Adrenal gland (tissue), 12 donors: Measurements from ENCODE around the gene CDH15. TPM values are rescaled to one million over a fixed set of nuclear protein-coding genes. Genes with fewer than 3 reads are reported as not detected.

Experiments
- DNase-seq, 7 donors: peaks; one replicate each; pipeline ENCODE4 v3.0.0-alpha.2; 2019 to 2020
- H3K27ac ChIP-seq, 5 donors: fragments of 200-600 bp; sonication (generic) in 4 of 5; 1 replicate in 3 of 5; 2 replicates in 2 of 5; pipeline versions ENCODE4 v1.5.1 to v1.8.0; 2016 to 2020; ENCODE audit warnings: mild to moderate bottlenecking in 1 of 5
- H3K27me3 ChIP-seq: fragments of 200-600 bp; 2 replicates; pipeline ENCODE4 v1.8.0; 2021
- H3K36me3 ChIP-seq, 2 donors: fragments of 200-600 bp; replicated peaks in 1 of 2; 1 replicate in 1 of 2; 2 replicates in 1 of 2; pipeline versions ENCODE4 v1.5.1 to v1.8.0; 2018 to 2022
- H3K4me1 ChIP-seq, 2 donors: fragments of 200-600 bp; replicated peaks in 1 of 2; 1 replicate in 1 of 2; 2 replicates in 1 of 2; pipeline versions ENCODE4 v1.5.1 to v1.8.0; 2018 to 2021
- H3K4me3 ChIP-seq, 4 donors: fragments of 200-600 bp; sonication (generic) in 3 of 4; one replicate each; pipeline ENCODE4 v1.5.1; 2016 to 2018
- H3K9me3 ChIP-seq, 3 donors: fragments of 200-600 bp; sonication (generic) in 1 of 3; replicated peaks in 1 of 3; 1 replicate in 2 of 3; 2 replicates in 1 of 3; pipeline versions ENCODE4 v1.5.1 to v1.8.0; 2016 to 2021
- POLR2A ChIP-seq, 2 donors: fragments of 450-650 bp; IDR thresholded peaks; one replicate each; pipeline ENCODE4 v1.6.1; 2017; ENCODE audit warnings: antibody characterized with exemption in 2 of 2, mild to moderate bottlenecking in 2 of 2, moderate library complexity in 1 of 2
- WGBS, 4 donors: extraction: QIAGEN DNeasy Blood & Tissue Kit in 2 of 4; methylation state at CpG; one replicate each; pipeline versions ENCODE4 v1.1.5 to v1.1.7; 2013 to 2017; 5-methylcytosine and 5-hydroxymethylcytosine counted together
- intact Hi-C, 2 donors: fragments of 100-400 bp; cut with DNase I; formaldehyde crosslinking; loops; one replicate each; pipeline versions ENCODE4 v1.14.1 to v1.15.0; 2022 to 2023
- polyA plus RNA-seq, 3 donors: library from polyadenylated mRNA; stranded (reverse); fragments of 200-250 nt in 2 of 3; fragments of 350-450 nt in 1 of 3; fragmentation: Illumina TruSeq in 1 of 3; extraction: RNeasy Lipid Tissue Mini Kit (QIAGEN cat#74804) in 1 of 3; gene quantifications; one replicate each; pipeline ENCODE4 v1.2.3, GENCODE V29; 2013 to 2014
- total RNA-seq, 9 donors: library from RNA; depleted of rRNA in 4 of 9; stranded (reverse); fragments of >200 nt in 4 of 9; fragments of 120-200 nt in 1 of 9; fragmentation: NEBNext Ultra II Directional in 1 of 9; extraction: Animal tissue kit (Norgen Biotek cat#: 25700) in 1 of 9; gene quantifications; one replicate each; pipeline versions ENCODE4 v1.1.0 to v1.2.4, GENCODE V29; 2013 to 2023
- TF ChIP-seq, protein P1 (sequence below), 6 experiments: fragments of 450-650 bp in 4 of 6; fragments of 200-600 bp in 2 of 6; sonication (generic) in 1 of 6; IDR thresholded peaks; 1 replicate in 5 of 6; 2 replicates in 1 of 6; pipeline versions ENCODE4 v1.5.1 to v1.8.0; 2016 to 2021; ENCODE audit warnings: antibody characterized with exemption in 6 of 6, mild to moderate bottlenecking in 2 of 6, moderate library complexity in 1 of 6
- donor health status: healthy with polysubstance abuse.
- donor health status: Bipolar disorder and iron deficiency.
- donor health status: DM: yes; HTN: yes; CAD: no.
- donor health status: DM: no; HTN: no; CAD: no.
- donor health status: DM: no; HTN: no; CAD: no.
- donor health status: DM: yes; HTN: yes; CAD: no.

Gene CDH15
- total and polyA plus RNA-seq, 12 donors = 0.05 to 0.32 (median 0.17) TPM; not detected in 1

DNA sequence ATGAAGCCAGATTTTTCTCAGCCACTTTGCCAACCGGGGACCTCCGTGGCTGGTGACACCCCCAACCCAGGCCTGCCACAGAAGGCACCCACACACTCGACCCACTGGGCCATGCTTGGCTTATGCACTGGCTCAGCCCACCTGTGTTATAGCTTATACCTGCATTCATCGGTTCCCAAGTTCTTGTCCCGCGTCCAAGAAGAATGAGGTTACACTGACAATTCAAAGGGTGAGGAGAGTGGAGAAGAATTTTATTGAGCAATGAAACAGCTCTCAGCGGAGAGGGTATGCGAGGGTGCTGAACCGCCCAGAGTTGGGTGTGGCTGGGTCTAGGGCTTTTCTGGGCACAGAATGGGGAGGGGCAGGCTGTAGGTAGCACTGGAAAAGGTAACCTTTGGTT, 22.2 kb upstream of the CDH15 start:
- Histone ChIP-seq H3K4me1 (no peaks in the 10 kb centered on the region), H3K36me3 (peaks cover 0 to 27% of the 10 kb centered on the region in 2 donors), H3K4me3 (no peak overlapping the region), H3K27ac (no peak overlapping the region), H3K9me3 (no peaks in the 10 kb centered on the region), H3K27me3 (no peaks in the 10 kb centered on the region)
- intact Hi-C loops = no loop called here
- 96 to 99% (median 97%) methylated on average over 9 of the region's 9 CpGs for WGBS, 4 donors
- no peak for DNase-seq
- no peak for TF ChIP-seq POLR2A (IDR thresholded peaks at IDR 0.05)
- TF ChIP-seq, protein P1, sequence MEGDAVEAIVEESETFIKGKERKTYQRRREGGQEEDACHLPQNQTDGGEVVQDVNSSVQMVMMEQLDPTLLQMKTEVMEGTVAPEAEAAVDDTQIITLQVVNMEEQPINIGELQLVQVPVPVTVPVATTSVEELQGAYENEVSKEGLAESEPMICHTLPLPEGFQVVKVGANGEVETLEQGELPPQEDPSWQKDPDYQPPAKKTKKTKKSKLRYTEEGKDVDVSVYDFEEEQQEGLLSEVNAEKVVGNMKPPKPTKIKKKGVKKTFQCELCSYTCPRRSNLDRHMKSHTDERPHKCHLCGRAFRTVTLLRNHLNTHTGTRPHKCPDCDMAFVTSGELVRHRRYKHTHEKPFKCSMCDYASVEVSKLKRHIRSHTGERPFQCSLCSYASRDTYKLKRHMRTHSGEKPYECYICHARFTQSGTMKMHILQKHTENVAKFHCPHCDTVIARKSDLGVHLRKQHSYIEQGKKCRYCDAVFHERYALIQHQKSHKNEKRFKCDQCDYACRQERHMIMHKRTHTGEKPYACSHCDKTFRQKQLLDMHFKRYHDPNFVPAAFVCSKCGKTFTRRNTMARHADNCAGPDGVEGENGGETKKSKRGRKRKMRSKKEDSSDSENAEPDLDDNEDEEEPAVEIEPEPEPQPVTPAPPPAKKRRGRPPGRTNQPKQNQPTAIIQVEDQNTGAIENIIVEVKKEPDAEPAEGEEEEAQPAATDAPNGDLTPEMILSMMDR (IDR thresholded peaks at IDR 0.05) = no peak

DNA sequence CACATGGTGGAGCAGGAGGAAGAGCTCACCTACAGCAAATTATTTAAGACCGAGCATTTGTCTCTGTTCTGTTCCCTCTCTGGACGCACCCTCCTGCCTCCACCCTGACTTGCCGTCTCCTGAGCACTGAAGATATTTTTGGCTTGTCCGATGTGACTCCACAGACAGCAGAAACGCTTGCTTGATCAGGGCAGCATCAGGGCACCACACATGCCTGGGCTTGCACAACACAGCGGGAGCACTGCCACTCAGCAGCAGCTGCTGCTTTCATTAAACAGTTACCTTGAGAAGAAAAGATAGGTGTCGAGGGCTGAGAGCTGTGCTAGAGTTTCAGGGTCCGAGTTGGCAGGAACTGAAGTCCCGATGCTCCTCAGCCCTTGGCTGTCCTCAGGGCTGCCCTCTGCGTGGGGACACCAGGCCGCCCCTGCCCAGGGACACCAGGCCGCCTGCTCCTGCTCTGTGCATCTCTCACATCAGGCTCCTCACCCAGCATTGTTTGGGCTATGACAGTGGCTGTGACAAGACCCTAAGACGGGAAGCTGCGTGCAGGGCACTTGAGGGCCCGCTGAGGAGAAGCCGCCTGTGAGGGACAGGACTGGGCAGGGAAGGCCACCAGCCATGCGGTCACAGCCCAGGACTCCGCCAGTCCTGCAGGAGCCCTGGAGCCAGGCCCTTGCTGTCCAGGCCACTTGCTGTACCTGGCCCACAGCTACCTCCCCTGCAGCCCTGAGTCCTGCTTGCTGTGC, 21.3 kb upstream of the CDH15 start:
- Histone ChIP-seq H3K4me1 (peaks cover 2 to 9% of the 10 kb centered on the region in 2 donors), H3K27me3 (no peaks in the 10 kb centered on the region), H3K36me3 (peaks cover 0 to 26% of the 10 kb centered on the region in 2 donors), H3K27ac (peak overlapping the region in 1 of 5 donors; percentile 61), H3K9me3 (no peaks in the 10 kb centered on the region), H3K4me3 (no peak overlapping the region)
- intact Hi-C loops = no loop called here
- DNase-seq = no peak
- TF ChIP-seq, protein P1 (IDR thresholded peaks at IDR 0.05) = no peak
- no peak for TF ChIP-seq POLR2A (IDR thresholded peaks at IDR 0.05)
- 91 to 100% (median 98%) methylated on average over 8 to 18 of the region's 18 CpGs for WGBS, 4 donors

DNA sequence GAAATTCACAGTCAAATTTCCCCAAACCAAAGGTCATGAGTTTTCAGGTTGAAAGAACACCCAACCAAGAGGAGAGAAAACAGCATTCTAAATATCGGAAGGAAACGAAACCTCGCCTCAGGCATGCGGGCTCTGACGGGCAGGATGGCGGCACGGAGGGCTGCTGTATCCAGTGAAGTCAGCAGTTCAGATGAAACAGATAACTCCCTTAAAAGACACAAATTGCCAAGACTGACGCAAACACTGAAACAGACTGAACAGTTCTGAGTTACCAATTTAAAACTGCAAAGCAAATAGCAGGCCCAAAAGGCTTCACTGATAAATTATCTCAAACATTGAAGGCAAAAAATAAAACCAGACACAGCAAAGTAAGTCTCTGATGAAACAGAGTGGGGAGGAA, 20.6 kb upstream of the CDH15 start:
- TF ChIP-seq, protein P1 (IDR thresholded peaks at IDR 0.05) = no peak
- TF ChIP-seq POLR2A (IDR thresholded peaks at IDR 0.05) = no peak
- intact Hi-C loops = no loop called here
- Histone ChIP-seq H3K36me3 (peaks cover 0 to 19% of the 10 kb centered on the region in 2 donors), H3K27me3 (no peaks in the 10 kb centered on the region), H3K27ac (peak overlapping the region in 1 of 5 donors; percentile 61), H3K4me1 (peaks cover 9 to 16% of the 10 kb centered on the region in 2 donors), H3K4me3 (no peak overlapping the region), H3K9me3 (no peaks in the 10 kb centered on the region)
- 90 to 99% (median 96%) methylated on average over 8 of the region's 8 CpGs for WGBS, 4 donors
- DNase-seq = peak in 2 of 7 donors; percentile 25 to 76

DNA sequence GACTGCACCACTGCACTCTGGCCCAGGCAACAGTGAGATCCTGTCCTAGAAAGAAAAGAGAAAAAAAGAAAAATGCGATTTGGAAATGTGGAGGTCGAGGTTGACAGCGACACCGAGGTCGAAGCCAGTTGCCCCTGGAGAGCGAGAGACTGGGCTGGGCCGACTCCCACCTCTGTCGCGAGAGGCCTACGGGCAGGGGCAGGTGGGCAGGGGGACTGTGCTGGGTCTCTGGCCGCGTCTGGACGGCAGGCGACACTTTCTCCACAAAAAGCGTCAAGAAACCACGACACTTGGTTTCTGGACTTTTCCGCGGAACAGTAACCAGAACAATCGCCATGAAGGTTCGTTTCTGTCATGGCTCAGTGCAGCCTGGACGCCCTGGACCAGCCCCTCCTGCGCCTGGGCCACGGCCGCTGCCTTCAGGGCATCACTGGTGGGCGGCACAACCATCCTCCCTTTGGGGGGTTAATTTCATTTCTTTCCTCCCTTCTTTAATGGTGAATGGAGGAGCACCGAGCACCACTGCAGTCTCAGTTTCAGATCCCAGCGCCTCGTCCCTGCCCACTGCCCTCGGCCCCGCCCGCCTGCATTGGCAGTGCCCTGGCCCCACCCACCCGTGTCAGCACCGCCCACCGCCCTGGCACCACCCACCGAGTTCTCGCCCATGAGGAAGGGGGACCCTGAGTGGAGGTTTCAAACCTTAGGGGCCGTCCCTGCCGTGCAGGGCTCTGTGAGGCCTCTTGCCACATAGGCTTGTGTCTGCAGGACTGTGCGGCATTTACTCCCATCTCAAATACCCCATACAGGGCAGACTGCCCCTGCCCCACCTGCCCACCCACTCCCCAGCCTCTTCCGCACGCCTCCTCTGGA, 18.5 kb upstream of the CDH15 start:
- Histone ChIP-seq H3K27ac (no peak overlapping the region), H3K4me1 (peaks cover 13 to 23% of the 10 kb centered on the region in 2 donors), H3K27me3 (no peaks in the 10 kb centered on the region), H3K36me3 (peaks cover 0 to 12% of the 10 kb centered on the region in 2 donors), H3K9me3 (no peaks in the 10 kb centered on the region), H3K4me3 (no peak overlapping the region)
- no peak for DNase-seq
- TF ChIP-seq, protein P1 (IDR thresholded peaks at IDR 0.05) = no peak
- TF ChIP-seq POLR2A (IDR thresholded peaks at IDR 0.05) = no peak
- intact Hi-C loops = no loop called here
- WGBS, 4 donors = 86 to 89% (median 87%) methylated on average over 36 to 41 of the region's 41 CpGs
